Measurements from ENCODE around the gene SYNJ2.

The SYNJ2 gene

DNA sequence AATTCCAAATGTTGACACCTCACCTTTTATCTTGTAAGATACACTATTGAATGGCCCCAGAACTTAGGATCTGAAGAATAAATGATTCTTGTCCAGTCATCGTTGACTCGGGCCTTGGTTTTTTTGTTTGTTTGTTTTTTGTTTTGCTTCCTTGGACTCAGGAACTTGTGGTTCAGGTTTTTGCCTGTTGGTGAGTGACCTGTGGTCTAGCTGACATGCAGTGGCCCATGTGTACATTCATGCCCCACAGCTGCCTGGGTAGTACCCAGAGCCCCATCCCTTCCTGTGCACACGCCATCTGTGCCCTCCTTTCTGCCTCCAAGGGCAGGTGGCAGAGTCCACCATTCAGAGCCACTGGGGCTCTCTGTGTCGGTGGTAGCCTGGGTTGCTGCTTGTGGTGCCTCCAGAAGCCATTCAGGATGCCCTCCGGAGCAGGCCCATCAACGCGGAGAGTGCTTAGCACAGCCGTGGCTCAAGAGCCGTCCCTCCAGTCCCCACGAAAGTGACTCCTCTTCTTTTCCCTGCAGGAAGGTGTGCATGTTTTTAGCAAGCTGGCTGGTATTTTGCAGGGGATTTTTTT lies 85.9 kb downstream of the SYNJ2 start:
- TF ChIP-seq CREB1 (IDR thresholded peaks at IDR 0.05; ENCODE audit: low read depth), result no peak
- no peak for TF ChIP-seq EGR1 (IDR thresholded peaks at IDR 0.05)
- TF ChIP-seq ZBTB7A (IDR thresholded peaks at IDR 0.05; ENCODE audit: low read depth), result no peak
- TF ChIP-seq, protein P1, sequence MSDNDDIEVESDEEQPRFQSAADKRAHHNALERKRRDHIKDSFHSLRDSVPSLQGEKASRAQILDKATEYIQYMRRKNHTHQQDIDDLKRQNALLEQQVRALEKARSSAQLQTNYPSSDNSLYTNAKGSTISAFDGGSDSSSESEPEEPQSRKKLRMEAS (IDR thresholded peaks at IDR 0.05), result no peak
- TF ChIP-seq REST (IDR thresholded peaks at IDR 0.05; ENCODE audit: low read depth), result no peak
- no peak for TF ChIP-seq FOXM1 (IDR thresholded peaks at IDR 0.05; ENCODE audit: borderline replicate concordance, low read depth)
- TF ChIP-seq RAD21 (IDR thresholded peaks at IDR 0.05; ENCODE audit: low read depth), result no peak
- TF ChIP-seq CEBPB (IDR thresholded peaks at IDR 0.05), result no peak
- TF ChIP-seq TCF12 (IDR thresholded peaks at IDR 0.05; ENCODE audit: low read depth), result no peak
- no peak for TF ChIP-seq USF1 (IDR thresholded peaks at IDR 0.05)
- TF ChIP-seq TEAD4 (IDR thresholded peaks at IDR 0.05), result no peak
- TF ChIP-seq TAF1 (IDR thresholded peaks at IDR 0.05; ENCODE audit: low read depth), result no peak
- TF ChIP-seq EP300 (IDR thresholded peaks at IDR 0.05; ENCODE audit: borderline replicate concordance), result no peak
- no peak for TF ChIP-seq YY1 (IDR thresholded peaks at IDR 0.05; ENCODE audit: low read depth)
- TF ChIP-seq NFIC (IDR thresholded peaks at IDR 0.05), result no peak

DNA sequence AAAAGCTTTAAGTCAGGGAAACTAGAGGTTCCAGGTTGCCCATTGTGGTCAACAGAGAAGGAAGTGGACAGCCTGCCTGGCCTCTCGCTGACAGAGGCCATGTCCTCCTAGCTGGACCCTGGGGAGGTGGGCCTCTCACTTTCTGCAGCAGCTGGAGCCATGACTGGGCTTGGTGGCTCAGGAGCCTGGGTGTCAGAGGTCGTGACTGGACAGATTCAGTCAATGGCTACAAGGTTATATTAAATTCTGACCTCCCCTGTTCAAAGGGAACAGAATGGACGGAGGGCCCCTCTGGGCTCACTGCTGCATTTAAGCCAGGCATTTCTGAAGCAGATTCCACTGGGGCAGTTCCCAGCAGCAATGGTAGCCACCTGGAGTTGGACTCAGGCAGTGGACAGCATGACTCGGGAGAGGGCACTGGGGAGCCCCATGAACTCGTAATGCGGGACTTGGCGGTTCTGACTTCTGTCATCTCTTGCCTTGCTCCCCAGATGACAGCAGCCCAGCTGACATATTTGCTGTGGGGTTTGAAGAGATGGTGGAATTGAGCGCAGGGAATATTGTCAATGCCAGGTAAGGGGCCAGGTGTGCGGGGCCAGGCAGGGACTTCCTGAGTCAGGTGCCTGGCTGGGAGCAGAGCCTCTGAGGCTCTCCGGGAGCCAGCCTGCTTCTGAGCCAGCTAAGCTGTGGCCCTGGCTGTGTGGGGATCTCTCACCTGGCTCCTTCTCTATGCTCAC lies 86.7 kb downstream of the SYNJ2 start:
- TF ChIP-seq NFIC (IDR thresholded peaks at IDR 0.05), result no peak
- TF ChIP-seq, protein P1 (IDR thresholded peaks at IDR 0.05), result no peak; the same call in 1 of the 2 replicates
- TF ChIP-seq TCF12 (IDR thresholded peaks at IDR 0.05; ENCODE audit: low read depth), result no peak
- no peak for TF ChIP-seq EGR1 (IDR thresholded peaks at IDR 0.05)
- no peak for TF ChIP-seq TEAD4 (IDR thresholded peaks at IDR 0.05)
- no peak for TF ChIP-seq REST (IDR thresholded peaks at IDR 0.05; ENCODE audit: low read depth)
- no peak for TF ChIP-seq YY1 (IDR thresholded peaks at IDR 0.05; ENCODE audit: low read depth)
- no peak for TF ChIP-seq RAD21 (IDR thresholded peaks at IDR 0.05; ENCODE audit: low read depth)
- TF ChIP-seq FOXM1 (IDR thresholded peaks at IDR 0.05; ENCODE audit: borderline replicate concordance, low read depth), result no peak
- TF ChIP-seq ZBTB7A (IDR thresholded peaks at IDR 0.05; ENCODE audit: low read depth), result no peak
- no peak for TF ChIP-seq EP300 (IDR thresholded peaks at IDR 0.05; ENCODE audit: borderline replicate concordance)
- no peak for TF ChIP-seq CREB1 (IDR thresholded peaks at IDR 0.05; ENCODE audit: low read depth)
- no peak for TF ChIP-seq USF1 (IDR thresholded peaks at IDR 0.05)
- TF ChIP-seq CEBPB (IDR thresholded peaks at IDR 0.05), result no peak
- no peak for TF ChIP-seq TAF1 (IDR thresholded peaks at IDR 0.05; ENCODE audit: low read depth)

GRCh38 chr6:158068893-158069799 lies 87.5 kb downstream of the SYNJ2 start:
- no peak for TF ChIP-seq EGR1 (IDR thresholded peaks at IDR 0.05)
- TF ChIP-seq REST (IDR thresholded peaks at IDR 0.05; ENCODE audit: low read depth), result no peak
- TF ChIP-seq YY1 (IDR thresholded peaks at IDR 0.05; ENCODE audit: low read depth), result no peak
- TF ChIP-seq, protein P1 (IDR thresholded peaks at IDR 0.05), result peak; percentile 39
- peak; percentile 41; the same call in 1 of the 2 replicates for TF ChIP-seq TCF12 (IDR thresholded peaks at IDR 0.05; ENCODE audit: low read depth)
- TF ChIP-seq RAD21 (IDR thresholded peaks at IDR 0.05; ENCODE audit: low read depth), result peak; percentile 8; the same call in 1 of the 2 replicates
- TF ChIP-seq USF1 (IDR thresholded peaks at IDR 0.05), result no peak
- TF ChIP-seq ZBTB7A (IDR thresholded peaks at IDR 0.05; ENCODE audit: low read depth), result no peak
- TF ChIP-seq FOXM1 (IDR thresholded peaks at IDR 0.05; ENCODE audit: borderline replicate concordance, low read depth), result no peak
- no peak for TF ChIP-seq EP300 (IDR thresholded peaks at IDR 0.05; ENCODE audit: borderline replicate concordance)
- 0 out of 2 replicates have a peak, but pooled peaks have one; percentile 13 for TF ChIP-seq NFIC (IDR thresholded peaks at IDR 0.05)
- TF ChIP-seq TAF1 (IDR thresholded peaks at IDR 0.05; ENCODE audit: low read depth), result no peak

All from Ishikawa (cell line).